HG02852 (cell line): ENCODE measurements around the gene SLIT3.

Experiments
- ATAC-seq: cut with Tn5 transposase; IDR thresholded peaks from one replicate; pipeline ENCODE4 v1.9.1; 2021; ENCODE audit warnings: mild to moderate bottlenecking, moderate library complexity; ENCODE audit not compliant: unreplicated experiment

SLIT3 gene

GRCh38 chr5:168818558-168818957 lies 482.4 kb downstream of the SLIT3 start:
- no peak for ATAC-seq

DNA sequence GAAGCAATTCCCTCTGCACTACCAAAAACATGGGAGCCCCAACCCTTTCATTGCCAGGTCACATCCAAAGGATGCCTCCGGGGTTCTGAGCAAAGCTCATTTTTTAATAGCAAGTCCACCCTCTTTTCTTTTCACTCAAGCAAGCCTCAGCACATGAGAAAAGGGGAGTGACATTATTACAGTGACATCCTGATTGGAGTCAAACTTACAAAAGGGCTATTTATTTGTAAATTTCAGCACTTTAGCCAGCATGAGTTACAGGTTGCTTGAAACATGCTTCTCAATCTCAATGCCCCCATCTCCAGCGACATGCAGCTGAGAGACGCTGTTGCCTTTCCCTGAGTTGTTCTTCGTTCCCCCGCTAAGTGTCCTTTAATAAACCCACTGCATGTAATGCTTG lies 483.3 kb downstream of the SLIT3 start:
- no peak for ATAC-seq

GRCh38 chr5:168816661-168817060 lies 484.3 kb downstream of the SLIT3 start:
- ATAC-seq, result no peak

DNA sequence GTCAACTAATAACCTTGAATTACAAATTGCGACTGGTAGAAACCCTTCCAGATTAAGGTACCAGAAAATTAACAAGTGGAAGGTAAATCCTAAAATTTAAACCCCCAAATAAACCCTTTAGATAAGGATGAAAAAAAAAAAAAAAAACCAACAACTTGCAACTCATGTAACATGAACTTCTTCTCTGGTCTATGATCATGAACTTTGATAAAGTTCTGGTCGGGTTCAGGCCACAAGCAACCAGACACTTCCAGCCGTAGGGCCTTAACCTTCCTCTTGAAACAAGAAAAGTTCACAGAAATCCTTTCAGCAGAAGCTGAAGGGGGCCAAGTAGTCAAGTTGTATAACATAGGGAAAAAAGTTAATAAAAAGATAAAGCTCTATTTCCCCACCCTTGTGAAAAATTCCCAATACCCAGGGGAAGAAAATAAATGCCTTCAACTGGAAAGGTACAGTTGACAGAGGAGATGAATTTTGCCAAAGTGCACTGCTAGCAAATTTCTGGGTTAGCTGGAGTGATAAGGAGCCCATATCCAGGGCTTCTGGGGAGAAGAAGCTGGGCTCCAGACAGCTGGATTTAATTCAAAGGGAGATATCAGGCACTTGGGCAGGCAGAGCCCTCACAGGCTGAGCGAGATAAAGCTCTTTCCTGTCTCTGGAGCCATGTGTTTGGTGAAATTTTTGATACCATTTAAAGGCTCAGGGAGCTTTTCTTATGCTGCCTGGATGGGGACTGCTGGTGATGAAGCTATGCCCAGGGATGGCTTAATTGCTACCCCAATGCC lies 487.6 kb downstream of the SLIT3 start:
- no peak for ATAC-seq

DNA sequence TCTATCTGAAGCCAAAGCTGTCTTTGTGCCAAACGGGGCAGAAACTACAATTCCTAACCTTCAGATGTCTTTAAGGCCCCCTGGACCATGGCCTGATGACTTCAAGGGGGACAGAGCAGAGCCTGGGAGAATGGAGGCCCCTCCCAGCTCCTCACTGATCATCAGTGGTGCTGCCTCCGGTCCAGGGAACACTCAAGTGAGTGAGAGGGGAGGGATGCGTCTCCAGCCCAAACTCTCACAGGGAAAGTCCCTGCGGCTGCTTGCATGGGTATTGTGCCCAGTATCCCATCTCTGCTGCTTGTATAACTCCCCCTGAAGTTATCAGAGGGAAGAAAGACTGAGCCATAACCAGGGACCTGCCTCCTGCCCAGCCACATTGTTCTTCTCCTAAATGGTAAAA lies 490.3 kb downstream of the SLIT3 start:
- ATAC-seq, result no peak

DNA sequence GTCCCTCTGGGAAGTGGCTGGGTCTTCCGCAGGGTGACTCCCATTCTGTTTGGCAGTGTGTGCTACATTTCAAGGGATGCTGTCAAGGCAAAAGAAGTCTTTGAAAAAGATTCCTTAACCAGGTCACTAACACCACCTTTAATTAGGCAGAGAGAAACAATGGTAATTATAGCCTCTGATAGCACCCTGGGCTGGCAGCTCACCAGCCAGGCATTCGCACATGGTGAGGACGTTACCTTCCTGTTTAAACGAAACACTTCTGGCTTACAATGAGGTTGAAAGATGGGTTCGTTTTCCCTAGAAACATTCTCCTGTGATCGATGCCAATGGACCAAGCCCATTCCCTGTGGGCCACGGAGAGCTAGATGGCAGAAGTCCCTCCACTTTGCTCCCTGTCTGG lies 491.7 kb downstream of the SLIT3 start:
- ATAC-seq, result no peak

DNA sequence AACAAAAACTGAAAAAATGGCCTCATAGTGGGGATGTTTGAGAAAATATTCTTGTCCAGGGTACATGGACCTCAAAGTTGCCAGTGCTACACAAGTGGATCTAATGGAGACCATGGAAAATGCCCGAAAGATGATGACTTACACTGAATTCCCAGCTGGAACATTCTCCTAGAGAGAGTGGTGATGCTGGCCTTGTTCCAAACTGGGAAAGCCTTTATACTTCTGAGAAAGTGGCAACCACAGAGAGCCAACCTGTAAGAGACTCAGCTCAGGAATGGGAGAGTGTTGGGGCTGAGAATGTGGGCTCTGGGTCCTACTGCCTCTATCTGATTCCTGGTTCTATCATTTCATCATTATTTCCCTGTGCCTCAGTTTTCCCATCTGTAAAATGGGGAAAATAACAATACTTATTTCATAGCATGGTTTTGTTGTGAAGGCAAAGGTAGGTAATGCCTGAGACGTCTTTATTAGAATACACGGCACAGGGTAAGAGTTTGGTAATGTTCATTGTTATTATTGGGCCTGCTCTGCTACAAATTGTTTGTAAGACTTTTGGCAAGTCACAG lies 492.8 kb downstream of the SLIT3 start:
- no peak for ATAC-seq

GRCh38 chr5:168807287-168807686 lies 493.7 kb downstream of the SLIT3 start:
- ATAC-seq, result no peak

- no peak for ATAC-seq
Observed at GRCh38 chr5:168803541-168803940, 497.4 kb downstream of the SLIT3 start.

- peak; percentile 80 for ATAC-seq
Observed at GRCh38 chr5:168802337-168802736, 498.6 kb downstream of the SLIT3 start.

DNA sequence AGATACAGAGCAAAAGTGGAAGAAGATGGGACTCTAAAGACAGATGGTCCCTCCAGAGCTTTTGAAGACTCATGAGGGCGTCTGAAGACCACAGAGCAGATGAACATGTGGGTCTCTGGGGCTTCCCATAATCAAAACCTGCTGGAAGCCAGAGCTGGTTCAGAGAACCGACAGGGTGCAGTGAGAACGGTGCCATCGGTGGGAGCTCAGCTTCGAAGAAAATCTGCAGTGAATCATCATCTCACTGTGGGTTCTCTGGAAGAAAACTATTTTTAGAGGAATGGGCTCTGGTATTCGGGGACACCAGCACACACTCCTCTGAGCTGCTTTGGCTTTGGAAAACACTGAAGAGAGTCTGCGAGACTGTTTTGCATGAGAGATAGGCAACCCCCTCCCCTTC lies 499.4 kb downstream of the SLIT3 start:
- ATAC-seq, result no peak

DNA sequence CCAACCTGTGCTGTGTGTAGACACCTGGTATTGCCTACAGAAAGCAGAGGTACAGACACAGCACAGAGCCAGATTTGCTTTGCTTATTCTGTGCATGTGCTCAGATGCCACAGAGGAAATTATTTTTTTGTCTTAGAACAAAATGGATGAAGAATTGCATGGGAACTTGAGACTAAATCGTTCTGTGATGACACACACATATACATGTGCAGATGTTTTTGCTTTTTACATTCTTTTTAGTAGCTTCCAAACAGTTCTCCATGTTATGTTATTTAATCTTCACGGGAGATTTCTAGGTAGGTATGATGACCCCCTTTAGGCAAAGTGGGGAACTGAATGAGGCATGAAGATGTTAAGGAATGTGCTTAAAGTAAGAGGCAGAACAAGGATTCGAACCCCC lies 500.2 kb downstream of the SLIT3 start:
- ATAC-seq, result no peak

DNA sequence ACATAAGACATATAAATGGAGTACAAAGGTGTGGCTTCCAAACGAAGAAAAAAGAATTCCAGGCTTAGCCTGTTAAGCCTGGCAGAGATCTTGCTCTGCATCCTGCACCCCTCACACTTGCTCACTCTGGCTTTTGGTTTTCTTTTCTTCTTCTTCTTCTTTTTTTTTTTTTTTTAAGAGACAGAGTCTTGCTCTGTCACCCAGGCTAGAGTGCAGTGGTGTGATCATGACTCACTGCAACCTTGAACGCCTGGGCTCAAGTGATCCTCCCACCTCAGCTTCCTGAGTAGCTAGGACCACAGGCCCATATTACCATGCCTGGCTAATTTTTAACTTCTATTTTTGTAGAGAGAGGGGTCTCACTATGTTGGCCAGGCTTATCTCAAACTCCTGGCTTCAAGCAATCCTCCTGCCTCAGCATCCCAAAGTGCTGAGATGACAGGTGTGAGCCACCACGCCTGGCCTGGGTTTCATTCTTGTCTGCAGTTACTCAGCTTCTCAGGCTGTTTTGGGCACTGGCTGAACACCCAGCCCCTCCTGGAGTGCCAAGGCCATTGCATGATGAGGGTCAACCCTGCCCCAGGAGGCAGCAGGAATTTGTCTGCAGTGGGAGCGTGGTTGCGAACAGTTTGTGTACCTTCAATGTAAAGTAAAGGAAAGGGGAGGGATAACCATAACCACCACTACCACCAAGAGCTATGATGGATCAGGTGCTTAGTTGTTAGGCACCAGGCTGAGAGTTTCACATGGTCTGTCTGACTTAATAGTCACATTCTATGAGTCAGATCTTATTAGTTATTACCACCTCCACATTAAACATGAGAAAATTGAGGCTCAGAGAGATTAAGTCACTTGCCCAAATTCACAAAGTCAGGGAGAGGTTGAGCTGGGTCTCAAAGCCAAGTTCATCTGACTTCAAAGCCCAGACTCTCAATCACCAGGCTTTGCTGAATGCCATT lies 502.6 kb downstream of the SLIT3 start:
- ATAC-seq, result no peak

DNA sequence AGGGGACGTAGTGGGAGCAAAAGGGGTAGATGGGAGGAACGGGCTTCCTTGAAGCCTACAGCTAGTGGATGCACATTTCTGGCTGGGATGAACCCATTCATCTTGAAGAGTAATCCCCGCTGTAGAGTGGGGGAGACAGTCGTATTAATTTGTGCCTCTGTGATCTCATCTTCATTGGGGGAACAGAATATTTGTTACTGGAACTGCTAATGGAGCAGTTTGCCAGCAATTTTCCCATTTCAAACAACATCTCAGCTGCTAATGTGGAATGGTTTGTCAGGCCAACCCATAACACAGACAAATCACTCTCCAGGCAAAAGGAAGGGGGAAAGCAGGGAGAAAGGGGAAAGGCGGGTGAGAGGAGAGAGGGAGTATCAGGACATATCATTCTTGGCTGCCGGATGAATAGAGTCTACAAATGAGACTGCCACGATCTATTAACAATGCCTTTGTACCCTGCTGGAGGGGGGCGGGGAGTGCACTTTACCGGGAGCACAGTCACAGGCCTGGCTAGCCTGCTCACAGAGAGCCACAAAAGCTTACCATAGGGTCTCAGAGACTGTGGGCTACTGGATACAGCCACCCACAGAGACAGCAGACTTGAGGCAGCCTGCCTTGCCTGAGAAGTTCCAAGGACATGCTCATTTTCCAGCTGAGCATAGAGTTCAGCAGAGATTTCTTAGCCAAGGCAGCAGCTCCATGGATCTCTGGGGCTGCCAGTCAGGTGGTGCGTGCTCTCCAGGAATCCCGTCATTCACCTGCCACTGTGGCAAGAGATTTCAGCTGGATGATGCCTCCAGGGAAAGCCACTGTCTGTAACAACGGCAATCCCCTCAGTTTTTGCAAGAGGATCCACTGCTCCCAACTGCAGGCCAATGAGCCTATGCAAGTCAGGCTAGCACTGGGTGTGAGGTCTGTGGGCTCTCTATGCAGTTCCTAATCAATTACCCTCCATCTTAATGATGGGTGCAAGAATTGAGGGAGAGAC lies 504.1 kb downstream of the SLIT3 start:
- ATAC-seq, result no peak

DNA sequence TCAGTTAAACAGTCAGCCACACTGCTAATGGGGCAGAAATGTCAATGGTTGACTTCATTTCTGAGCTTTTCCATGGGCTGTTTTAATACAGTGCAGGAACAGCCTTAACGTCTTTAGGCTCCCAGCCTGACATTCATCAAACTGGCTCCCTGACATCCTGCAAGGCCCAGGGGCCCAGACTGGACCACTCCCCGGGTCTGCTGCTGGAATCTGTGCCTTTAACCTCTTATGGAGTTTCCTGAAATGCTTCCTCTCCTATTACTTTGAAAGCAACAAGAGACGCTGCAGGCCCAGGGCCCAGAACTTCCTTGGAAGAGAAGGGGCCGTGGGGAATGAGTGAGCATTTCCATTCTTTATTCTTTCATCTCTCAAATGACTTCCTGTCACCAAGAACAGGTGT lies 504.9 kb downstream of the SLIT3 start:
- no peak for ATAC-seq

- no peak for ATAC-seq
Observed at GRCh38 chr5:168793841-168794837, 506.8 kb downstream of the SLIT3 start.

DNA sequence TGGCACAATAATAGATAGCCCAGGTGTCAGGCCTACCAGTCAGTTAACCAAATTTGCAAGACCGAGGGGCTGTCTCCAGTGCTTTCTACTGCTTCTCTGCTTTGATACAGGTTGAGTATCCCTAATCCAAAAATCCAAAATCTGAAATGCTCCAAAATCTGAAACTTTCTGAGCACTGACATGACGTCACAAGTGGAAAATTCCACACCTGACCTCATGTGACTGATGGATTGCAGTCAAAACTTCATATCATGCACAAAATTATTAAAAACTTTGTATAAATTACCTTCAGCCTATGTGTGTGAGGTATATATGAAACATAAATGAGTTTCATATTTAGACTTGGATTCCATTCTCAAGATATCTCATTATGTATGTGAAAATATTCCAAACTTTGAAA lies 508.3 kb downstream of the SLIT3 start:
- ATAC-seq, result no peak

GRCh38 chr5:168790671-168791250 lies 510.2 kb downstream of the SLIT3 start:
- ATAC-seq, result no peak
